ENCODE data around the gene ZNHIT3.

GRCh38 chr17:36542755-36543154 lies 56.3 kb downstream of the ZNHIT3 start:
- TF ChIP-seq CTCF (conservative IDR thresholded peaks at IDR 0.05; ENCODE audit: low read depth, low read length): no peak
- TF ChIP-seq EZH2phosphoT487 (IDR thresholded peaks at IDR 0.05; ENCODE audit: borderline replicate concordance, low read length): no peak
